Natural killer cell treated with Interleukin-12 subunit alpha and Interleukin-12 subunit beta and Interleukin-15 and Interleukin-18, amount 100 ng/mL, for 72 hours (primary cell): Measurements from ENCODE around the gene PTPN4. TPM values are rescaled to one million over a fixed set of nuclear protein-coding genes. Genes with fewer than 3 reads are reported as not detected.

Source experiments
- ATAC-seq, 2 donors: fragments of 150-1000 bp; cut with Tn5 transposase in 1 of 2; sonication (Bioruptor Pico), chemical (Tn5 transposase) in 1 of 2; 2 replicates each; pipeline ENCODE4 v1.10.0; 2021
- DNase-seq: peaks from one replicate; pipeline ENCODE4 v3.0.0; 2022; ENCODE audit warnings: low spot score
- H3K27ac Mint-ChIP-seq, 2 donors: 1 replicate in 1 of 2; 2 replicates in 1 of 2; pipeline ENCODE4 v1.8.0; 2022; ENCODE audit warnings: mixed read lengths in 2 of 2, mild to moderate bottlenecking in 1 of 2, moderate library complexity in 1 of 2
- H3K27me3 Mint-ChIP-seq, 2 donors: 1 replicate in 1 of 2; 2 replicates in 1 of 2; pipeline ENCODE4 v1.8.0; 2022; ENCODE audit warnings: mixed read lengths in 2 of 2
- H3K36me3 Mint-ChIP-seq: one replicate; pipeline ENCODE4 v1.8.0; 2022; ENCODE audit warnings: mixed read lengths
- H3K4me1 Mint-ChIP-seq, 2 donors: 1 replicate in 1 of 2; 2 replicates in 1 of 2; pipeline ENCODE4 v1.8.0; 2022; ENCODE audit warnings: low read depth in 2 of 2, mixed read lengths in 2 of 2, mild to moderate bottlenecking in 1 of 2
- H3K4me3 Mint-ChIP-seq: one replicate; pipeline ENCODE4 v1.8.0; 2022; ENCODE audit warnings: mixed read lengths
- H3K9me3 Mint-ChIP-seq: 2 replicates; pipeline ENCODE4 v1.8.0; 2022; ENCODE audit warnings: mixed read lengths
- total RNA-seq, 2 donors: library from RNA; stranded (reverse); gene quantifications; one replicate each; pipeline ENCODE4 v1.2.3, GENCODE V29; 2022

The PTPN4 gene
- total RNA-seq, 2 donors from 2014 or later: 56.5 to 80.8 TPM

GRCh38 chr2:120029672-120030640 lies 270.2 kb downstream of the PTPN4 start:
- DNase-seq (no peak), ATAC-seq (no peak)
- H3K9me3 Mint-ChIP-seq: no peaks in the 10 kb centered on the region
- peaks cover 0 to 7% of the 10 kb centered on the region in 2 donors for H3K27me3 Mint-ChIP-seq
- no peaks in the 10 kb centered on the region for H3K4me1 Mint-ChIP-seq
- H3K27ac Mint-ChIP-seq: no peak overlapping the region
- peaks cover 6% of the 10 kb centered on the region for H3K36me3 Mint-ChIP-seq
- H3K4me3 Mint-ChIP-seq: no peak overlapping the region

GRCh38 chr2:120032297-120032696 lies 272.6 kb downstream of the PTPN4 start:
- no peak overlapping the region for H3K4me3 Mint-ChIP-seq
- H3K9me3 Mint-ChIP-seq: no peaks in the 10 kb centered on the region
- DNase-seq (no peak), ATAC-seq (no peak)
- H3K36me3 Mint-ChIP-seq: no peaks in the 10 kb centered on the region
- peaks cover 0 to 18% of the 10 kb centered on the region in 2 donors for H3K27me3 Mint-ChIP-seq
- no peaks in the 10 kb centered on the region for H3K4me1 Mint-ChIP-seq
- no peak overlapping the region for H3K27ac Mint-ChIP-seq

Other genes with a start within 250 kb of the PTPN4 start
- not detected for gene SCTR, start 235.4 kb upstream of the PTPN4 start, total RNA-seq
- gene CFAP221, start 215.5 kb upstream of the PTPN4 start, total RNA-seq: not detected
- 10 to 100 TPM in 1 of 2 donors, 1 to 10 TPM in 1; 8.9 to 14.7 TPM for gene TMEM177, start 80.7 kb upstream of the PTPN4 start, total RNA-seq